Small intestine (tissue), 7 donors: ENCODE results near the gene RARA. TPM values are rescaled to one million over a fixed set of nuclear protein-coding genes. Genes with fewer than 3 reads are reported as not detected.

Experiments
- DNase-seq, 2 donors: peaks; one replicate each; pipeline versions ENCODE4 v3.0.0 to v3.0.0-alpha.2; 2013
- FAIRE-seq: peaks from 2 replicates; lab custom pipeline; 2012; peaks lifted over from hg19 to GRCh38; lab: Jason Lieb, UNC
- H3K27ac ChIP-seq, 3 donors: one replicate each; pipeline ENCODE4 v1.5.1; 2013; ENCODE audit warnings: low read length in 2 of 3, mild to moderate bottlenecking in 2 of 3, control low read depth in 1 of 3, inconsistent platforms in 1 of 3, low read depth in 1 of 3, moderate library complexity in 1 of 3
- H3K27me3 ChIP-seq, 3 donors: one replicate each; pipeline ENCODE4 v1.6.1; 2013; ENCODE audit warnings: low read length in 3 of 3, inconsistent platforms in 1 of 3; ENCODE audit not compliant: control insufficient read depth in 3 of 3, insufficient read depth in 3 of 3
- H3K36me3 ChIP-seq, 3 donors: one replicate each; pipeline ENCODE4 v1.6.1; 2013; ENCODE audit warnings: low read length in 3 of 3, inconsistent platforms in 1 of 3, low read depth in 1 of 3, mild to moderate bottlenecking in 1 of 3, moderate library complexity in 1 of 3; ENCODE audit not compliant: control insufficient read depth in 3 of 3, insufficient read depth in 2 of 3
- H3K4me1 ChIP-seq, 3 donors: one replicate each; pipeline ENCODE4 v1.6.1; 2013; ENCODE audit warnings: low read length in 2 of 3, inconsistent platforms in 1 of 3, low read depth in 1 of 3, mild to moderate bottlenecking in 1 of 3, moderate library complexity in 1 of 3; ENCODE audit not compliant: control insufficient read depth in 3 of 3, insufficient read depth in 2 of 3
- H3K4me3 ChIP-seq, 3 donors: one replicate each; pipeline ENCODE4 v1.5.1; 2013; ENCODE audit warnings: low read length in 3 of 3, control low read depth in 1 of 3, inconsistent platforms in 1 of 3, low read depth in 1 of 3, mild to moderate bottlenecking in 1 of 3, moderate library complexity in 1 of 3
- H3K9me3 ChIP-seq, 2 donors: one replicate each; pipeline ENCODE4 v1.6.1; 2013; ENCODE audit warnings: low read depth in 1 of 2, low read length in 1 of 2; ENCODE audit not compliant: control insufficient read depth in 2 of 2, insufficient read depth in 1 of 2
- WGBS, 3 donors: extraction: QIAGEN DNeasy Blood & Tissue Kit; methylation state at CpG; one replicate each; pipeline ENCODE4 v1.1.7; 2013; 5-methylcytosine and 5-hydroxymethylcytosine counted together
- polyA plus RNA-seq, 4 donors: library from polyadenylated mRNA; stranded (reverse) in 3 of 4; unstranded in 1 of 4; fragments of 200-250 nt in 3 of 4; fragments of 120-200 nt in 1 of 4; gene quantifications; one replicate each; pipeline versions ENCODE4 v1.2.1 to v1.2.3, GENCODE V29; 2013
- donor health status: healthy with polysubstance abuse.
- donor health status: control.
- donor health status: control.
- donor health status: Bipolar disorder and iron deficiency.
- donor health status: healthy.

Gene RARA
- polyA plus RNA-seq, 4 donors = 28.8 to 47.7 (median 39.9) TPM

- no peak overlapping the region for H3K4me3 ChIP-seq
- H3K36me3 ChIP-seq = peaks cover 11 to 72% (median 33%) of the 10 kb centered on the region in 3 donors
- no peaks in the 10 kb centered on the region for H3K9me3 ChIP-seq
- peaks cover 0 to 40% (median 7%) of the 10 kb centered on the region in 3 donors for H3K4me1 ChIP-seq
- 50 to 56% (median 53%) methylated on average over 29 of the region's 29 CpGs for WGBS, 3 donors
- peaks cover 0 to 4% (median 0%) of the 10 kb centered on the region in 3 donors for H3K27me3 ChIP-seq
- no peak for FAIRE-seq
- H3K27ac ChIP-seq = peak overlapping the region in 1 of 3 donors; percentile 39
- peak; percentile 50 to 80 for DNase-seq
Measured at GRCh38 chr17:40355123-40355803, 46.3 kb downstream of the RARA start.

GRCh38 chr17:40355804-40356758 lies 47.1 kb downstream of the RARA start:
- Histone ChIP-seq H3K9me3 (no peaks in the 10 kb centered on the region), H3K4me3 (no peak overlapping the region), H3K27me3 (peaks cover 0 to 11% (median 0%) of the 10 kb centered on the region in 3 donors), H3K27ac (no peak overlapping the region), H3K4me1 (peaks cover 0 to 37% (median 7%) of the 10 kb centered on the region in 3 donors), H3K36me3 (peaks cover 9 to 64% (median 28%) of the 10 kb centered on the region in 3 donors)
- no peak for DNase-seq
- WGBS, 3 donors = 72 to 78% (median 73%) methylated on average over 31 to 33 of the region's 33 CpGs
- no peak for FAIRE-seq

GRCh38 chr17:40356990-40357881 lies 48.3 kb downstream of the RARA start:
- Histone ChIP-seq H3K36me3 (peaks cover 8 to 53% (median 26%) of the 10 kb centered on the region in 3 donors), H3K4me1 (peaks cover 0 to 26% (median 4%) of the 10 kb centered on the region in 3 donors), H3K27me3 (peaks cover 0 to 21% (median 0%) of the 10 kb centered on the region in 3 donors), H3K4me3 (no peak overlapping the region), H3K27ac (peak overlapping the region in 1 of 3 donors; percentile 3), H3K9me3 (no peaks in the 10 kb centered on the region)
- WGBS, 3 donors = 64 to 70% (median 68%) methylated on average over 14 to 19 of the region's 19 CpGs
- DNase-seq (no peak), FAIRE-seq (no peak)

GRCh38 chr17:40358323-40359038 lies 49.5 kb downstream of the RARA start:
- WGBS, 3 donors = 11 to 13% (median 12%) methylated on average over 17 of the region's 17 CpGs
- peak; percentile 86 to 93 for DNase-seq
- no peak overlapping the region for H3K4me3 ChIP-seq
- peaks cover 0 to 19% (median 0%) of the 10 kb centered on the region in 3 donors for H3K4me1 ChIP-seq
- H3K27me3 ChIP-seq = peaks cover 0 to 27% (median 0%) of the 10 kb centered on the region in 3 donors
- FAIRE-seq = no peak
- H3K9me3 ChIP-seq = no peaks in the 10 kb centered on the region
- peaks cover 8 to 40% (median 16%) of the 10 kb centered on the region in 3 donors for H3K36me3 ChIP-seq
- no peak overlapping the region for H3K27ac ChIP-seq

GRCh38 chr17:40360091-40360490 lies 51.1 kb downstream of the RARA start:
- FAIRE-seq (no peak), DNase-seq (no peak)
- H3K4me3 ChIP-seq = no peak overlapping the region
- H3K4me1 ChIP-seq = peaks cover 0 to 25% (median 0%) of the 10 kb centered on the region in 3 donors
- no peak overlapping the region for H3K27ac ChIP-seq
- 81 to 86% (median 81%) methylated on average over 8 of the region's 8 CpGs for WGBS, 3 donors
- H3K27me3 ChIP-seq = peaks cover 0 to 40% (median 0%) of the 10 kb centered on the region in 3 donors
- H3K36me3 ChIP-seq = peaks cover 8 to 24% (median 8%) of the 10 kb centered on the region in 3 donors
- H3K9me3 ChIP-seq = no peaks in the 10 kb centered on the region

GRCh38 chr17:40361063-40361924 lies 52.3 kb downstream of the RARA start:
- H3K9me3 ChIP-seq = no peaks in the 10 kb centered on the region
- FAIRE-seq (no peak), DNase-seq (no peak)
- H3K4me3 ChIP-seq = no peak overlapping the region
- H3K36me3 ChIP-seq = peaks cover 0 to 12% (median under 1%) of the 10 kb centered on the region in 3 donors
- H3K27me3 ChIP-seq = peaks cover 0 to 40% (median 0%) of the 10 kb centered on the region in 3 donors
- WGBS, 3 donors = 64 to 72% (median 69%) methylated on average over 27 to 32 of the region's 32 CpGs
- no peak overlapping the region for H3K27ac ChIP-seq
- H3K4me1 ChIP-seq = peaks cover 0 to 19% (median 0%) of the 10 kb centered on the region in 3 donors
